Fibroblast of the aortic adventitia (primary cell): ENCODE measurements around the gene DMAP1. TPM values are rescaled to one million over a fixed set of nuclear protein-coding genes. Genes with fewer than 3 reads are reported as not detected.

Experiments
- DNase-seq: peaks from one replicate; pipeline ENCODE4 v3.0.0-alpha.2; 2010; ENCODE audit warnings: low read depth
- H3K4me3 ChIP-seq: 2 replicates; pipeline ENCODE4 v1.5.1; 2011; ENCODE audit warnings: low read depth, mild to moderate bottlenecking, control low read depth, low read length, moderate library complexity
- total RNA-seq: library from RNA; depleted of rRNA; stranded (reverse); fragments of >200 nt; gene quantifications from 2 replicates; pipeline ENCODE4 v1.2.3, GENCODE V29; 2012; ENCODE audit warnings: low replicate concordance
- TF ChIP-seq, protein P1 (sequence below): IDR thresholded peaks from 2 replicates; pipeline ENCODE4 v1.5.1; 2011; ENCODE audit warnings: mild to moderate bottlenecking, low read length, control low read depth, inconsistent platforms; ENCODE audit not compliant: insufficient read depth

DMAP1 gene
- total RNA-seq, 1 donor: 19.8 TPM

DNA sequence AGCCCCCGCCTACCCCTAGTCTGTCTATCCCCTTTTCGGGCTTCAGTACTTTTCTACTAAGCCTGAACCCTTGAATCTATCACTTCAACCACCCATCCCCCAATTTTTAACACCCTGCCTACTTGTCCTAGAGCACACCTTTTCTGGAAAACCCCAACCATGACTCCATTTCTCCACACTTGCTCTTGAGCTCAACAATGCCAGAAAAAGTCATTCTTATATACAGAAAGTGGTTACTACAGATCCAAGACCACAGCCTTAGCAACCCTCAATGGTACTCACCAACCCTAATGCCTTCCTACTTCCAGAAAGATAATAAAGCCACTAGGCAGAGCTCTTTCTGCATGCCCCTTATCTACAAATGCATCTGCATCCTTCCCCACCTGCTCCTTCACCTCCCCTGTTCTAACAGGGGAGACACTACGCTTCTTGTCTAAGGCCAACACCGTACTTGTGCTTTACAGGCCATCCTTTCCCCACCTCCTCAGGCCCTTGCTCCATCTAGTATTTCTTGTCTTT, 41.2 kb downstream of the DMAP1 start:
- H3K4me3 ChIP-seq: no peak overlapping the region
- TF ChIP-seq, protein P1, sequence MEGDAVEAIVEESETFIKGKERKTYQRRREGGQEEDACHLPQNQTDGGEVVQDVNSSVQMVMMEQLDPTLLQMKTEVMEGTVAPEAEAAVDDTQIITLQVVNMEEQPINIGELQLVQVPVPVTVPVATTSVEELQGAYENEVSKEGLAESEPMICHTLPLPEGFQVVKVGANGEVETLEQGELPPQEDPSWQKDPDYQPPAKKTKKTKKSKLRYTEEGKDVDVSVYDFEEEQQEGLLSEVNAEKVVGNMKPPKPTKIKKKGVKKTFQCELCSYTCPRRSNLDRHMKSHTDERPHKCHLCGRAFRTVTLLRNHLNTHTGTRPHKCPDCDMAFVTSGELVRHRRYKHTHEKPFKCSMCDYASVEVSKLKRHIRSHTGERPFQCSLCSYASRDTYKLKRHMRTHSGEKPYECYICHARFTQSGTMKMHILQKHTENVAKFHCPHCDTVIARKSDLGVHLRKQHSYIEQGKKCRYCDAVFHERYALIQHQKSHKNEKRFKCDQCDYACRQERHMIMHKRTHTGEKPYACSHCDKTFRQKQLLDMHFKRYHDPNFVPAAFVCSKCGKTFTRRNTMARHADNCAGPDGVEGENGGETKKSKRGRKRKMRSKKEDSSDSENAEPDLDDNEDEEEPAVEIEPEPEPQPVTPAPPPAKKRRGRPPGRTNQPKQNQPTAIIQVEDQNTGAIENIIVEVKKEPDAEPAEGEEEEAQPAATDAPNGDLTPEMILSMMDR: no peak
- no peak for DNase-seq

DNA sequence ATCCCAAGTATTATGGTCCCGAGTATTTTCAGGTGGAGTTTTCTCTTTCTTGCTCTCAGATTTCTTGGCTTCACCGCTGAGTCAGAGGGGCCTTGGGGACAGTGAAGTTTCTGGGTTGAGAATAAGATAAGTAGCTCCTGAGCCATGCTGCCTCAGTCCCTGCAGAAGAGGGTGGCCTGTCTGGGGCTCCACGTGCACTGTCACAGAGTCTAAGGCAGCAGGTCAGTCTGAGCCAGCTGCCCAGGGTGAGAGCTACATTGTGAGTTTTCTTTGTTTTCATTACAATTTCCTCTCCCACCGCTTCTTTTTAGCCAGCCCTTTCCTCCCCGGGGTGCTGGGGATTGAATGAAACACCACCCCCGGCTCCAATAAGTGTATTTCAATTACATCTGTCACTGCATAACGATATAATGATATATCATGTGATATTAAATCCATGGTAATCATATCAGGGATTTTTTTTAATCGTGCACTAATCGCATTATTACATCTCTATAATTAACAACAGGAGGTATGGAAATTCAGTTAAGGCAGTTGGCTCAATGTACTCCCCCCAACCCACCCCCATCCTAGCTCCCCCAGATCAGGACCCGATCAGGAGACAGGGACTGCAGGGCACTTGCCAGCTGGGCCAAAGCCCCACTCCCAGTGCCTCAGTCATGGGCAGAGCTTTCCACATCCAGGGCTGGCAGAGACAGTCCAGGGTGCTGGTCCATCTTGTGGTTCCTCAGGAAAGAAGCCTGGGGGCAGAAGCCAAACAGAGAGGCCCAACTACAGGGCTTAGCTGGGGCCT, 43.7 kb downstream of the DMAP1 start:
- no peak for DNase-seq
- TF ChIP-seq, protein P1: no peak
- no peak overlapping the region for H3K4me3 ChIP-seq

DNA sequence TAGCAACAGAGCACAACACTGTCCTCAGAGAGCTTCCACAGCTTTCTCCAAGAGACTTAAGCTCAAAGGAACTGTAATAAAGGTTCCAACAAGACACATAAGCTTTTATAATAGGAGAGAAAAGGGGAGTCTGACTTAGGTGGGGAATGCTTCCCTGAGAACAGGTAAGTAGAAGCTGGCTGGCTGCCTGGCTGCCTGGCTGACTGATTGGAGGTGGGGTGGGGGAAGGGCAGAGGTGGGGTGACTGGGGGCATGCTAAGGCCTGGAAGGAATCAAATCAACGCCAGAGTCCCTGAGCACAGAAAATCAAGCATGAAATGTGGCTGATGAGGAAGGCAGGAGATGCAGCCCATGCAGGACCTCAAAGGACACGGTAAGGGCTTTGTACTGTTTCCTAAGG, 45.8 kb downstream of the DMAP1 start:
- no peak for DNase-seq
- TF ChIP-seq, protein P1: no peak
- no peak overlapping the region for H3K4me3 ChIP-seq

DNA sequence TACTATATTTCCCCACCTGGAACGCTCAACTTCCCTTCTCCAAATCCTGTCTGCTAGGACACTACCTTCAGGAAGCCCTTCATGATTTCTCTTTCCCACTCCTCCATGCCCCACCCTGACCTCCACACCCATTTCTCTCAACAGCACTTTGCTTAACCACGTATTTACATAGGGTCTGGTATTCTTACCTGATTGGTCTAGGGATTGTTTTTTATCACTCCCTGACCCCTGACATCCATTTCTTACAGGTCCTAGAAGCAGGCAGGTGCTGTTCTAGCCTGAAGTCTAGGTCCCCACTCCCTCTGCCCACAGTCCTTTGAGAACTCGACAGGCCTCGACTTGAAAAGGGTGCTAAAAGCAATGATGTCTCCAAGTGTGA, 47.5 kb downstream of the DMAP1 start:
- no peak for DNase-seq
- TF ChIP-seq, protein P1: no peak
- H3K4me3 ChIP-seq: no peak overlapping the region

DNA sequence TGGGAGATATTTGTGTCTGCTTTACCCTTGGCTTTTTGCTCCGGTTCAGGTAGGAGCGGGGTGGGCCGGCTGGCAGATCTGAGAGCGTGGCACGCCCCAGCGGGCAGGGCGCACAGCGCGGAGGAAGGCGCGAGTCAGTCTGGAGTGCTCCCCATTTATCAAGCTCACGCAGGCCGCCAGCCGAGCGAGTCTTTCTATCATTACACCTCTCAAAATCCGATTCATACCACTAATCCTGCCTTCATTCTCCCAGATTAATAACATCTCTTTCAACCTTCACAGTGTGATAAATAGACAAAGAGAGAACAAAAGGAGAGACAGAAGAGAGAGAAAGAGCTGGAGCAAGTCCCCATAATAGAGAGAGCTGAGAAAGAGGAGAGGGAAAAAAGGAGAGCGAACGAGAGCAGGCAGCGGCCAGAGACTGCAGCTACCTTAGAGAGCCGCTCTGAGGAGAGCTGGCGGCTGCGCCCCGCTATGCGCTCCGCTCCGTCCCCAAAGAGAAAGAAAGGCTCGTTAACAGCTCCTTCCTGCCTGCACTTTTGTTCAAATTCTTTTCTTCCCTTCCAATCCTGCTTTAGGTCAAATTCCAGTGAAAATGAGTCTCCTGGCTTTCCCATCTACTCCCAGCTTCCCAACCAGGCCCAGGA, 48.0 kb downstream of the DMAP1 start:
- TF ChIP-seq, protein P1: no peak
- no peak for DNase-seq
- H3K4me3 ChIP-seq: no peak overlapping the region

DNA sequence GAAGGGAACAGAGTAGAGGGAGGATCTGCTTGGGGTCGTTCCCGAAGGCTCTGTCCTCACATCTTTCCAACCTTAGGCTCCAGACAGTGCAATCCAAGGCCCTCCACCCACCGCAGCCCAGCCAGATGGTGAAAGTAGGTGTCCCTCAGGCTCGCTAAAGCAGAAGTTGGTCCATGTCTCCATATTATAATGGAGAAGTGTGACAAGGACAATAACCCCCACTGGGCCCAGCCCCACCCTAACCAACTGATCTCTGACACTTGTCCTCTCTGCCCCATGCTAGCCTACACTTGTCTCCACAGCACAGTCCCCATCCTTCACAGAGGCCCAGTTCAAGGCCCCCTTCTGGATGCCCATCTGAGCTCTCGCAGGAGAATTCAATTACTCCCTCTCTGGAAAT, 48.7 kb downstream of the DMAP1 start:
- TF ChIP-seq, protein P1: no peak
- no peak for DNase-seq
- no peak overlapping the region for H3K4me3 ChIP-seq
